Transverse colon (tissue), 4 donors: ENCODE data around the gene TCEANC. TPM values are rescaled to one million over a fixed set of nuclear protein-coding genes. Genes with fewer than 3 reads are reported as not detected.

Source experiments
- DNase-seq: peaks from one replicate; pipeline ENCODE4 v3.0.0-alpha.2; 2019
- H3K27ac ChIP-seq, 4 donors: fragments of 200-600 bp; sonication (generic); 2 replicates each; pipeline ENCODE4 v1.5.1; 2016 to 2018; ENCODE audit warnings: inconsistent platforms in 4 of 4
- H3K27me3 ChIP-seq: fragments of 200-600 bp; sonication (generic); 2 replicates; pipeline ENCODE4 v1.5.1; 2017; ENCODE audit warnings: inconsistent platforms
- H3K36me3 ChIP-seq, 4 donors: fragments of 200-600 bp; sonication (generic); 2 replicates each; pipeline ENCODE4 v1.5.1; 2017 to 2019; ENCODE audit warnings: inconsistent platforms in 4 of 4
- H3K4me1 ChIP-seq, 4 donors: fragments of 200-600 bp; sonication (generic); 2 replicates each; pipeline ENCODE4 v1.5.1; 2017 to 2020; ENCODE audit warnings: inconsistent platforms in 4 of 4
- H3K4me3 ChIP-seq, 4 donors: fragments of 200-600 bp; sonication (generic); 1 replicate in 1 of 4; 2 replicates in 3 of 4; pipeline versions ENCODE4 v1.5.1 to v1.6.1; 2017 to 2019; ENCODE audit warnings: inconsistent platforms in 4 of 4
- H3K9me3 ChIP-seq, 2 donors: fragments of 200-600 bp; sonication (generic); 2 replicates each; pipeline ENCODE4 v1.5.1; 2017 to 2019; ENCODE audit warnings: inconsistent platforms in 2 of 2
- CTCF ChIP-seq, 5 experiments: fragments of 200-600 bp in 3 of 5; fragments of 450-650 bp in 2 of 5; sonication (generic) in 3 of 5; IDR thresholded peaks; 1 replicate in 2 of 5; 2 replicates in 3 of 5; pipeline ENCODE4 v1.5.1; 2016 to 2017; ENCODE audit warnings: antibody characterized with exemption in 5 of 5, inconsistent platforms in 3 of 5, mild to moderate bottlenecking in 2 of 5, moderate library complexity in 1 of 5
- EP300 ChIP-seq: sonication (generic); formaldehyde crosslinking; IDR thresholded peaks from one replicate; pipeline ENCODE4 v1.6.1; 2017; ENCODE audit warnings: antibody characterized with exemption, low read depth
- POLR2A ChIP-seq: fragments of 450-650 bp; IDR thresholded peaks from one replicate; pipeline ENCODE4 v1.6.1; 2016; ENCODE audit warnings: antibody characterized with exemption, mild to moderate bottlenecking, moderate library complexity
- POLR2AphosphoS5 ChIP-seq, 3 donors: sonication (generic); formaldehyde crosslinking; IDR thresholded peaks; one replicate each; pipeline ENCODE4 v1.6.1; 2016; ENCODE audit warnings: antibody characterized with exemption in 3 of 3
- WGBS, 2 donors: methylation state at CpG; one replicate each; pipeline ENCODE4 v1.1.5; 2018; ENCODE audit warnings: low coverage in 1 of 2; 5-methylcytosine and 5-hydroxymethylcytosine counted together
- in situ Hi-C, 4 donors: fragments of 200-750 bp; cut with MboI; loops; one replicate each; pipeline versions ENCODE4 v1.15.0 to v1.15.1; 2017; ENCODE audit warnings: low sequenced_read_pairs in 3 of 4, low pct_ligation_motif_present in 1 of 4, low pct_unique_long_range_greater_than_20kb in 1 of 4
- intact Hi-C: fragments of 100-400 bp; cut with DNase I; formaldehyde crosslinking; loops from one replicate; pipeline ENCODE4 v1.15.1; 2023; ENCODE audit warnings: low total_unique reads
- total RNA-seq, 4 donors: library from RNA; depleted of rRNA; stranded (reverse); fragments of >200 nt; gene quantifications; one replicate each; pipeline ENCODE4 v1.1.0, GENCODE V29; 2016

The TCEANC gene
- total RNA-seq, 4 donors from 2014 or later: 0.20 to 9.1 (median 3.7) TPM

GRCh38 chrX:13662355-13662791, 9.4 kb downstream of the TCEANC start:
- TF ChIP-seq POLR2AphosphoS5 (IDR thresholded peaks at IDR 0.05) (peak in 2 of 3 donors; percentile 73 to 76), POLR2A (no peak), EP300 (no peak)
- in situ Hi-C loops: loop anchor here in 3 of 4 donors (5.0 to 25.0 kb wide), 5 partner anchors 80 to 700 kb away; partner anchors contain the start of gene GEMIN8 (in 1 of the 3)
- Histone ChIP-seq H3K36me3 (no peaks in the 10 kb centered on the region), H3K27ac (peak overlapping the region; percentile 61 to 81 (median 72)), H3K9me3 (no peaks in the 10 kb centered on the region), H3K27me3 (no peaks in the 10 kb centered on the region), H3K4me1 (peaks cover 0 to 10% (median 0%) of the 10 kb centered on the region in 4 donors), H3K4me3 (peak overlapping the region in 2 of 4 donors; percentile 6 to 20)
- no peak for DNase-seq
- WGBS, 2 donors: 65% methylated on average over 6 of the region's 6 CpGs; no CpG with 5 or more reads in 1 of the 2 donors
- intact Hi-C loops: loop anchor here (10.0 kb wide), 1 partner anchor 72 kb away; the partner anchor contains the start of genes OFD1 and TRAPPC2

- no peaks in the 10 kb centered on the region for H3K27me3 ChIP-seq
- in situ Hi-C loops: loop anchor here in 3 of 4 donors (5.0 to 25.0 kb wide), 5 partner anchors 78 to 702 kb away; partner anchors contain the start of gene GEMIN8 (in 1 of the 3)
- TF ChIP-seq POLR2AphosphoS5 (IDR thresholded peaks at IDR 0.05) (no peak), POLR2A (no peak), EP300 (no peak), CTCF (IDR thresholded peaks at IDR 0.05) (no peak)
- no peak for DNase-seq
- intact Hi-C loops: loop anchor here (10.0 kb wide), 1 partner anchor 71 kb away; the partner anchor contains the start of genes OFD1 and TRAPPC2
- peaks cover 0 to 17% (median 4%) of the 10 kb centered on the region in 4 donors for H3K4me1 ChIP-seq
- H3K4me3 ChIP-seq: no peak overlapping the region
- no peaks in the 10 kb centered on the region for H3K9me3 ChIP-seq
- peak overlapping the region in 3 of 4 donors; percentile 45 to 81 (median 74) for H3K27ac ChIP-seq
- 68 to 90% methylated on average over 2 to 3 of the region's 3 CpGs for WGBS, 2 donors
- H3K36me3 ChIP-seq: no peaks in the 10 kb centered on the region
Measured at GRCh38 chrX:13664020-13664419, 11.1 kb downstream of the TCEANC start.

- in situ Hi-C loops: loop anchor here in 3 of 4 donors (10.0 to 25.0 kb wide), 3 partner anchors 368 to 705 kb away; partner anchors contain the start of gene GEMIN8 (in 1 of the 3)
- WGBS, 2 donors: 80% methylated on average over 3 of the region's 3 CpGs; no CpG with 5 or more reads in 1 of the 2 donors
- Histone ChIP-seq H3K36me3 (no peaks in the 10 kb centered on the region), H3K9me3 (no peaks in the 10 kb centered on the region), H3K4me1 (peaks cover 4 to 16% (median 7%) of the 10 kb centered on the region in 4 donors), H3K4me3 (no peak overlapping the region), H3K27ac (no peak overlapping the region), H3K27me3 (no peaks in the 10 kb centered on the region)
- DNase-seq: no peak
- TF ChIP-seq CTCF (IDR thresholded peaks at IDR 0.05): no peak
- TF ChIP-seq POLR2AphosphoS5 (IDR thresholded peaks at IDR 0.05): no peak
- TF ChIP-seq EP300: no peak
- TF ChIP-seq POLR2A: no peak
- intact Hi-C loops: loop anchor here (10.0 kb wide), 1 partner anchor 68 kb away; the partner anchor contains the start of genes OFD1 and TRAPPC2
Measured at GRCh38 chrX:13666836-13667235, 13.9 kb downstream of the TCEANC start.

- no peaks in the 10 kb centered on the region for H3K9me3 ChIP-seq
- intact Hi-C loops (loop anchor here (10.0 kb wide), 1 partner anchor 67 kb away; the partner anchor contains the start of genes OFD1 and TRAPPC2), in situ Hi-C loops (loop anchor here in 3 of 4 donors (10.0 to 25.0 kb wide), 3 partner anchors 367 to 706 kb away; partner anchors contain the start of gene GEMIN8 (in 1 of the 3))
- no peaks in the 10 kb centered on the region for H3K27me3 ChIP-seq
- H3K36me3 ChIP-seq: no peaks in the 10 kb centered on the region
- H3K4me1 ChIP-seq: peaks cover 4 to 15% (median 7%) of the 10 kb centered on the region in 4 donors
- H3K27ac ChIP-seq: no peak overlapping the region
- TF ChIP-seq CTCF (IDR thresholded peaks at IDR 0.05) (no peak), POLR2AphosphoS5 (IDR thresholded peaks at IDR 0.05) (no peak), POLR2A (no peak), EP300 (no peak)
- H3K4me3 ChIP-seq: no peak overlapping the region
- no peak for DNase-seq
Measured at GRCh38 chrX:13667919-13668318, 15.0 kb downstream of the TCEANC start.
